ENCODE data around the gene AP1G2. TPM values are rescaled to one million over a fixed set of nuclear protein-coding genes. Genes with fewer than 3 reads are reported as not detected.
A peak's percentile ranks its signal among the peaks of the same experiment; 100 is the strongest.

The AP1G2 gene
- total and polyA plus RNA-seq, 2 of the 13 experiments (the other 11 are each of a cell fraction or from before 2014, with no cell fraction given), result 96.9 to 611 TPM

- BruUV-seq (replicated peaks), result no TSS peak
- FAIRE-seq (no peak), ATAC-seq (no peak), DNase-seq (ENCODE audit: low spot score) (no peak)
- peaks cover 48 to 73% of the 10 kb centered on the region in 2 experiments for H3K36me3 ChIP-seq (replicated peaks in 1 of 2; ENCODE audit: control insufficient read depth in 1 of 2, insufficient read depth in 2 of 2, low read length in 2 of 2)
- no peak overlapping the region for H2AFZ ChIP-seq (ENCODE audit: low read length)
- no peak overlapping the region for H3K27ac ChIP-seq (ENCODE audit: extremely low read length, insufficient read depth, low read length)
- no peak overlapping the region for H3K4me2 ChIP-seq (ENCODE audit: low read depth, low read length)
- CTCF ChIA-PET (ENCODE audit: low intra/inter-chr PET ratio, low total read pairs), result interaction anchor here (1.4 to 10.9 kb wide), 3 partner anchors 24 to 236 kb away, joined by 12 to 275 read pairs (median 13); no protein-coding TSS in a partner anchor
- intact Hi-C loops (cut with micrococcal nuclease; ENCODE audit: unreplicated experiment), result no loop called here
- in situ Hi-C loops (cut with HindIII; ENCODE audit: extremely low pct_ligation_motif_present, low pct_unique_long_range_greater_than_20kb), result no loop called here
- H3K4me1 ChIP-seq (ENCODE audit: insufficient read depth, low read length), result peaks cover 31% of the 10 kb centered on the region
- H3K9me3 ChIP-seq (ENCODE audit: low read length), result no peaks in the 10 kb centered on the region
- H4K20me1 ChIP-seq (ENCODE audit: insufficient read depth, low read length), result peaks cover 13% of the 10 kb centered on the region; the same call in 1 of the 2 replicates
- no peak overlapping the region for H3K4me3 ChIP-seq (replicated peaks in 1 of 3; ENCODE audit: insufficient read depth in 1 of 3, low read depth in 2 of 3, low read length in 3 of 3)
- H3K79me2 ChIP-seq (ENCODE audit: insufficient read depth, low read length), result peaks cover 7% of the 10 kb centered on the region
- H3K27me3 ChIP-seq (ENCODE audit: control insufficient read depth in 1 of 2, insufficient read depth in 2 of 2, low read length in 2 of 2), result no peaks in the 10 kb centered on the region; a peak in 1 of 5 replicates
- POLR2A ChIA-PET, result interaction anchor here (0.6 to 1.5 kb wide), 7 partner anchors 8 to 94 kb away, joined by 3 to 5 read pairs (median 4); partner anchors contain the start of genes NGDN and ZFHX2
- WGBS (ENCODE audit: low lambda C conversion rate), result 94% methylated on average over 14 of the region's 14 CpGs
- no peak overlapping the region for H3K9ac ChIP-seq (ENCODE audit: insufficient read depth, low read depth, low read length)
- 0 out of 2 replicates have a peak, but pooled peaks have one; percentile 26 for TF ChIP-seq SPEN (CRISPR knock-in tag; IDR thresholded peaks at IDR 0.05; ENCODE audit: low read depth)
- peak; percentile 31; the same call in 1 of the 2 replicates for TF ChIP-seq CEBPB (IDR thresholded peaks at IDR 0.05; ENCODE audit: borderline replicate concordance, low read depth, low read length)
- TF ChIP-seq POLR2G (IDR thresholded peaks at IDR 0.05; ENCODE audit: low read depth, low read length), result peak; percentile 16; the same call in 1 of the 2 replicates
- TF ChIP-seq AGO1 (IDR thresholded peaks at IDR 0.05; ENCODE audit: low read depth, low read length, poor library complexity, severe bottlenecking), result peak; percentile 66
- TF ChIP-seq ZNF34 (CRISPR knock-in tag; IDR thresholded peaks at IDR 0.05; ENCODE audit: borderline replicate concordance), result 0 out of 2 replicates have a peak, but pooled peaks have one; percentile 13
- peak; percentile 70; the same call in 1 of the 2 replicates for TF ChIP-seq DZIP1 (CRISPR knock-in tag; IDR thresholded peaks at IDR 0.05)
- no peak for TF ChIP-seq ZNF121 (CRISPR knock-in tag; IDR thresholded peaks at IDR 0.05)
- TF ChIP-seq KDM4B (CRISPR knock-in tag; IDR thresholded peaks at IDR 0.05), result no peak
- TF ChIP-seq ZBTB4 (CRISPR knock-in tag; IDR thresholded peaks at IDR 0.05; ENCODE audit: borderline replicate concordance), result peak; percentile 15; the same call in 1 of the 2 replicates
- no peak for TF ChIP-seq SKI (IDR thresholded peaks at IDR 0.05; ENCODE audit: partially characterized antibody)
- TF ChIP-seq ZNF605 (CRISPR knock-in tag; IDR thresholded peaks at IDR 0.05), result 0 out of 2 replicates have a peak, but pooled peaks have one; percentile 67
- 0 out of 2 replicates have a peak, but pooled peaks have one; percentile 25 for TF ChIP-seq CEBPG (CRISPR knock-in tag; IDR thresholded peaks at IDR 0.05)
- no peak for TF ChIP-seq TAF1 (CRISPR knock-in tag; IDR thresholded peaks at IDR 0.05)
- no peak for TF ChIP-seq IRF9 (CRISPR knock-in tag; IDR thresholded peaks at IDR 0.05; ENCODE audit: borderline replicate concordance)
These were observed 4.0 kb downstream of the AP1G2 start for GRCh38 chr14:23563473-23564180.
